Measurements from ENCODE around the gene ATP10B. TPM values are rescaled to one million over a fixed set of nuclear protein-coding genes. Genes with fewer than 3 reads are reported as not detected.

ATP10B gene
- total and polyA plus RNA-seq, 12 donors = 0.01 to 0.15 (median 0.04) TPM; not detected in 9

- Histone ChIP-seq H3K27me3 (no peaks in the 10 kb centered on the region), H3K4me1 (no peaks in the 10 kb centered on the region), H3K9me3 (no peaks in the 10 kb centered on the region), H3K27ac (no peak overlapping the region), H3K4me3 (no peak overlapping the region), H3K36me3 (no peaks in the 10 kb centered on the region)
- ATAC-seq (no peak), DNase-seq (no peak)
- WGBS, 2 donors = 63% methylated on average over 4 of the region's 4 CpGs
- intact Hi-C loops (cut with DNase I) = no loop called here
- TF ChIP-seq CTCF (IDR thresholded peaks at IDR 0.05) = no peak
Measured at GRCh38 chr5:160800375-160801275, 51.4 kb downstream of the ATP10B start.

GRCh38 chr5:160799184-160799583 is 52.8 kb downstream of the ATP10B start:
- no peak for TF ChIP-seq CTCF (IDR thresholded peaks at IDR 0.05)
- H3K27me3 ChIP-seq = no peaks in the 10 kb centered on the region
- intact Hi-C loops (cut with DNase I) = no loop called here
- H3K4me3 ChIP-seq = no peak overlapping the region
- ATAC-seq (peak in 2 of 8 donors; percentile 35 to 89), DNase-seq (no peak)
- H3K9me3 ChIP-seq = no peaks in the 10 kb centered on the region
- WGBS, 2 donors = 47 to 51% methylated on average over 4 of the region's 4 CpGs
- H3K36me3 ChIP-seq = no peaks in the 10 kb centered on the region
- no peak overlapping the region for H3K27ac ChIP-seq
- no peaks in the 10 kb centered on the region for H3K4me1 ChIP-seq

GRCh38 chr5:160797020-160797419 is 55.0 kb downstream of the ATP10B start:
- no peak for DNase-seq
- H3K9me3 ChIP-seq = no peaks in the 10 kb centered on the region
- no peaks in the 10 kb centered on the region for H3K27me3 ChIP-seq
- WGBS, 2 donors = 65 to 72% methylated on average over 4 of the region's 4 CpGs
- no peak for TF ChIP-seq CTCF (IDR thresholded peaks at IDR 0.05)
- intact Hi-C loops (cut with DNase I) = no loop called here
- no peaks in the 10 kb centered on the region for H3K36me3 ChIP-seq
- ATAC-seq = no peak
- no peak overlapping the region for H3K4me3 ChIP-seq
- no peaks in the 10 kb centered on the region for H3K4me1 ChIP-seq
- no peak overlapping the region for H3K27ac ChIP-seq

GRCh38 chr5:160793530-160793899 is 58.5 kb downstream of the ATP10B start:
- no peaks in the 10 kb centered on the region for H3K4me1 ChIP-seq
- H3K36me3 ChIP-seq = no peaks in the 10 kb centered on the region
- WGBS, 2 donors = 90 to 96% methylated on average over 2 of the region's 2 CpGs
- H3K4me3 ChIP-seq = no peak overlapping the region
- intact Hi-C loops (cut with DNase I) = no loop called here
- DNase-seq (no peak), ATAC-seq (no peak)
- TF ChIP-seq CTCF (IDR thresholded peaks at IDR 0.05) = no peak
- H3K27me3 ChIP-seq = no peaks in the 10 kb centered on the region
- no peak overlapping the region for H3K27ac ChIP-seq
- no peaks in the 10 kb centered on the region for H3K9me3 ChIP-seq
